Astrocyte of the spinal cord (primary cell): ENCODE data around the gene TBRG4.
"Not testable (repeated sequence)": the region's sequence is repeated elsewhere in the genome, so short reads cannot be mapped to it uniquely, and the experiment has no call there.

Experiments used
- DNase-seq: peaks from one replicate; pipeline ENCODE4 v3.0.0; 2011; ENCODE audit warnings: low read depth, low spot score
- H3K4me3 ChIP-seq: 2 replicates; pipeline ENCODE4 v1.5.1; 2011; ENCODE audit warnings: low read depth, mild to moderate bottlenecking, low read length, moderate library complexity
- in situ Hi-C: cut with HindIII; loops from 2 replicates; pipeline ENCODE4 v1.10.0; 2017; ENCODE audit warnings: low sequenced_read_pairs
- TF ChIP-seq, protein P1 (sequence below): IDR thresholded peaks from 2 replicates; pipeline ENCODE4 v1.5.1; 2012; ENCODE audit warnings: low read depth, mild to moderate bottlenecking, low read length, inconsistent platforms

TBRG4 gene

DNA sequence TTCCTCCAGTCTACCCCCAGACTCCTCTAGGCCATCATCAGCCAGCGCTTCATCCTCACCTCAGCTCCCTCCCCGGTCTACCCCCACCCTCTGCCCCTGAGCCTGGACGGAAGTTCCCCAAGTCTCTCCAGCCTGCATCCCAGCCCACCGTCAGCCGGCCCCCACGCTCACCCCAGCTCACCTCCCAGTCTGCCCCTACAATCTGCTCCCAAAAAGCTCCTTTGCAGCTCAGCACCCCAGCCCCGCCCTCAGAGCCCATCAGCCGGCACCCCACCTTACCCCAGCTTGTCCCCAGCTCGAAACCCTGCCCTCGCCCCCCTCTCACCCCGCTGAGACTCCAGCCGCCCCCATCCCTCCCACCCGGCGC, 45.8 kb upstream of the TBRG4 start:
- TF ChIP-seq, protein P1, sequence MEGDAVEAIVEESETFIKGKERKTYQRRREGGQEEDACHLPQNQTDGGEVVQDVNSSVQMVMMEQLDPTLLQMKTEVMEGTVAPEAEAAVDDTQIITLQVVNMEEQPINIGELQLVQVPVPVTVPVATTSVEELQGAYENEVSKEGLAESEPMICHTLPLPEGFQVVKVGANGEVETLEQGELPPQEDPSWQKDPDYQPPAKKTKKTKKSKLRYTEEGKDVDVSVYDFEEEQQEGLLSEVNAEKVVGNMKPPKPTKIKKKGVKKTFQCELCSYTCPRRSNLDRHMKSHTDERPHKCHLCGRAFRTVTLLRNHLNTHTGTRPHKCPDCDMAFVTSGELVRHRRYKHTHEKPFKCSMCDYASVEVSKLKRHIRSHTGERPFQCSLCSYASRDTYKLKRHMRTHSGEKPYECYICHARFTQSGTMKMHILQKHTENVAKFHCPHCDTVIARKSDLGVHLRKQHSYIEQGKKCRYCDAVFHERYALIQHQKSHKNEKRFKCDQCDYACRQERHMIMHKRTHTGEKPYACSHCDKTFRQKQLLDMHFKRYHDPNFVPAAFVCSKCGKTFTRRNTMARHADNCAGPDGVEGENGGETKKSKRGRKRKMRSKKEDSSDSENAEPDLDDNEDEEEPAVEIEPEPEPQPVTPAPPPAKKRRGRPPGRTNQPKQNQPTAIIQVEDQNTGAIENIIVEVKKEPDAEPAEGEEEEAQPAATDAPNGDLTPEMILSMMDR: no peak
- in situ Hi-C loops: no loop called here
- no peak overlapping the region for H3K4me3 ChIP-seq
- no peak for DNase-seq

DNA sequence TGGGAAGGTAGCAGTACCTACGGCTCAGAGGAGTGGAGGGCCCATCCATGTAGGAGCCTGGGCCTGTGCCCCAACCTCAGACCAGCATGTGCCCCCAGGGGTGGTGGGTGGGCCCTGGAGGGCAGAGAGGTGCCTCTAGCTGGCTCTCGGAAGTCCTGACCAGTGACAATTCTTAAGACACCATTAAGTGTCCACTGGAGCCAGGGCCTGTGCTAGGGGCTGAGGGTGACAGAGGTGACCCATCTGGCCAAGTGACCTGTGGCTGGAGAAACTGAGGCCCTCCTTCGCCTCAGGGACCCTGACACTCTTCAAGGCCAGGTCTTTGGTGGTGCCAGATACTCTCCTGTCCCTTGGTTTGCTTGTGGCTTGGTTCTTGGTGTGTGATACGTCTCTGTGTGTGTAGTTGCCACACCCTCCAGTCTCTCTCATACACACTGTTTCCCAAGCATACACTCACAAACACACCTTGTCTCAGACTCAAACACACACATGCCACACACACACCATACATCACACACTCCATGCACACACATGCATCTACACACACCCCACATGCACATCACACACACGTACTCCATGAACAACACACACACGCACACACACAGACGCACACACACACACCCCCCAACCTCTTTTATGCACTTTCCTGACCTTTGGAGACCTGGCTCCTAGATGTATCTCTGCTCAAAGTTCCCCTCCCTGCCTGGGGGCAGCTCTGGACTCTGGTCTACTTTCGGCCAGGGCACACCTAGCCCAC, 45.2 kb upstream of the TBRG4 start:
- TF ChIP-seq, protein P1: no peak
- no peak overlapping the region for H3K4me3 ChIP-seq
- DNase-seq: no peak
- in situ Hi-C loops: no loop called here

DNA sequence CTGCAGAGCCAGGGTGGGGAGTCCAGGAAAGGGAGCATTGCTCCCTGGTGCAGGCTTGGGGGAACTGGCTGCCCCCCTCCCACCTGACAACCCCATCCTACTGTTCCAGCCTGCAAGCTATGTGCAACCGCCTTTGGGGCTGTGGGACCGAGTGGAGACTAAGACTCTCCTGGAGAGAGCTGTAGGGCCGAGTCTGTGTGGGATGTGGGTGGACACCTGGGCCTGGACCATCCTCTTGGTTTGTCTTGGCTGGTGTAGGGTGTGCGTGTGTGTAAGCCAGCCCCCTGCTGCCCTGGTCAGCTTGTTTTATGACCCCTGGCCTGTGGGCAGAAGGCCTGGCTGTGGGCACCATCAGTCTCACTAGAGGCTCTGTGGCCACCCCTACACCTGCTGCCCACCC, 44.4 kb upstream of the TBRG4 start:
- H3K4me3 ChIP-seq: no peak overlapping the region
- DNase-seq: no peak
- TF ChIP-seq, protein P1: no peak
- in situ Hi-C loops: no loop called here

DNA sequence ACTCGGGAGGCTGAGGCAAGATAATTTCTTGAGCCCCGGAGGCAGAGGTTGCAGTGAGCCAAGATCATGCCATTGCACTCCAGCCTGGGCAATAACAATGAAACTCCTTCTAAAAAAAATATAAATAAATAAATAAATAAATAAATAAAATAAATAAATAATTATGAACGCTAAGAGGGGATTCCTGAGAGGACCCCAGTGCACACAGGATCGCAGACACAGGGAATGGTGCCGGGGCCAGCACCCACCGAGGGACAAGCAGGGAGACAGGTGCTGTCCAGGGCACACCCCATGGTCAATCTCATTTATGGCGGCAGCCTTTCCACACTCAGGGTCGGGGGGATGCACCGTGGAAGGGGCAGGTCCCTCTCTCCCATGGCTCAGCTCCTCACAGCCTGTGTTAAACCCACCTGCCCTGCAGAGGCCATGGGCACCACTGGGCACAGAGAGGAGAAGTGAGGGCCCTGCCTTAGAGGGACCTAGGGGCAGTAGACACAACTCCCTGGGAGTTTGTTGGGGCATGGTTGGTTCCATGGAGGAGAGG, 43.9 kb upstream of the TBRG4 start:
- TF ChIP-seq, protein P1: no peak
- H3K4me3 ChIP-seq: no peak overlapping the region
- in situ Hi-C loops: no loop called here
- DNase-seq: no peak

DNA sequence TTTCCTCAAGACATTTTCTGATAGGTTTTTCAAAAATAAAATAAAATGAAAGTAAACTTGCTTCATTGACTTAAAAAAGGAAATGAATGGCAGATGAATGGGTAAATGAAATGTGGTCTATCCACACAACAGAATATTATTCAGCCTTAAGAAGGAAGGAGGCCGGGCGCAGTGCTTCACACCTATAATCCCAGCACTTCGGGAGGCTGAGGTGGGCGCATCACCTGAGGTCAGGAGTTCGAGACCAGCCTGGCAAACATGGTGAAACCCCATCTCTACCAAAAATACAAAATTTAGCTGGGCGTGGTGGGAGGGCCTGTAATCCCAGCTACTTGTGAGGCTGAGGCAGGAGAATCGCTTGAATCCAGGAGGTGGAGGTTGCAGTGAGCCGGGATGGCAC, 42.4 kb upstream of the TBRG4 start:
- DNase-seq, in situ Hi-C loops, H3K4me3 ChIP-seq: not testable (repeated sequence)

DNA sequence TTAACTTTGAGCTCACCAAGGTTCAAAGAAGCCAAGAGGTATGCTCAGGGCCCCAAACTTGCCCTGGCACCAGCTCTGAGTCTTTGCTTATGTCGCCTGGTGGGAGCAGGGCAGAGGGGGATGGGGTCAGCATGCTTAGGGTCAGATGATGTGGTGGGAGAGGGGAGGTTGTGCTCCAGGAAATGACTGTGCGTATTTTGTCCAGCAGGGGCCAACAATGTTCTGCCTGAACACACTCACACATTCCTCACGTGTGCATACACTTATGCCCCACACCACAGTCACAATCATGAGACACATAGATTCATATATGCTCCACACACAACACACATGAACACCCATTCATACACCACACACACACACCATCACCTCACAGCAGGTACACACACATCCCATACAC, 41.7 kb upstream of the TBRG4 start:
- TF ChIP-seq, protein P1: no peak
- no peak for DNase-seq
- in situ Hi-C loops: no loop called here

DNA sequence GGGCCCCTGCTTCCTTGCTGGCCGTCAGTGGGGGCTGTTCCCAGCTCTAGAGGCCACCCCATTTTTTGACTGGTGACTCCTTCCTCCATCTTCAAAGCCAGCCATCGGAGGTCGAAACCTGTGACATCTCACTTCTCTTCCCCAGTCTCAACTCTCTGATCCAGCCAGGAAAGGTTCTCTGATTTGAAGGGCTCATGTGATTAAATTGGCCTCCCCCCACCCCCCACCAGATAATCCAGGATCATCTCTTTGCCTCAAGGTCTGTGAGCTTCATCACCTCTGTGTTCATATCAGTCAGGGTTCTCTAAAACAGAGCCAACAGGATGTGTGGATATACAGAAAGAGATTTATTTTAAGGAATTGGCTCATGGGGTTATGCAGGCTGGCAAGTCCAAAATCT, 40.5 kb upstream of the TBRG4 start:
- H3K4me3 ChIP-seq: no peak overlapping the region
- DNase-seq: no peak
- in situ Hi-C loops: no loop called here
- TF ChIP-seq, protein P1: no peak

More for the DNA sequence above, 41.7 kb upstream of the TBRG4 start:
- no peak overlapping the region for H3K4me3 ChIP-seq
